Cardiac septum (tissue), 1 donor: Measurements from ENCODE around the gene HIPK2. TPM values are rescaled to one million over a fixed set of nuclear protein-coding genes. Genes with fewer than 3 reads are reported as not detected.
A peak's percentile ranks its signal among the peaks of the same experiment; 100 is the strongest.

ENCODE experiments used
- DNase-seq: peaks from one replicate; pipeline ENCODE4 v3.0.0-alpha.2; 2020; ENCODE audit warnings: low spot score
- intact Hi-C: fragments of 100-400 bp; cut with DNase I; formaldehyde crosslinking; loops from one replicate; pipeline ENCODE4 v1.14.0; 2022
- long read RNA-seq: library from polyadenylated mRNA; unstranded; transcript quantifications from one replicate; pipeline ENCODE4 v2.0.0, GENCODE V29; 2021
- total RNA-seq: library from RNA; stranded (reverse); fragmentation: NEBNext Ultra II Directional; extraction: Animal tissue kit (Norgen Biotek cat#: 25700); gene quantifications from one replicate; pipeline ENCODE4 v1.2.1, GENCODE V29; 2021
- donor health status: DM: no; HTN: no; CAD: no.

HIPK2 gene
- 218 TPM for total RNA-seq
- long read RNA-seq, partial matches to known transcripts: 38 of 291 reads
- long read RNA-seq, other reads (novel, unspliced or antisense): 253 of 291 reads

- intact Hi-C loops: loop anchor here (2.0 to 5.0 kb wide), 3 partner anchors 45 to 224 kb away; no protein-coding TSS in a partner anchor
- peak; percentile 88 for DNase-seq
These were observed at the start of gene HIPK2 for GRCh38 chr7:139777948-139778841. HIPK2 (minus strand) TSS chr7:139777998; CDS start chr7:139777623, 375 bp downstream.

- intact Hi-C loops: loop anchor here (10.0 kb wide), 1 partner anchor 148 kb away; no protein-coding TSS in a partner anchor
- no peak for DNase-seq
These were observed 49.2 kb upstream of the HIPK2 start for GRCh38 chr7:139827042-139827441.

GRCh38 chr7:139825666-139826290 is 48.0 kb upstream of the HIPK2 start:
- intact Hi-C loops: loop anchor here (10.0 kb wide), 1 partner anchor 149 kb away; no protein-coding TSS in a partner anchor
- no peak for DNase-seq

- intact Hi-C loops: loop anchor here (10.0 kb wide), 1 partner anchor 151 kb away; no protein-coding TSS in a partner anchor
These were observed 46.2 kb upstream of the HIPK2 start for GRCh38 chr7:139823959-139824521.

GRCh38 chr7:139822855-139823254 is 45.1 kb upstream of the HIPK2 start:
- intact Hi-C loops: loop anchor here (10.0 kb wide), 1 partner anchor 152 kb away; no protein-coding TSS in a partner anchor

More at GRCh38 chr7:139823959-139824521, 46.2 kb upstream of the HIPK2 start:
- DNase-seq: no peak

GRCh38 chr7:139821349-139822105 is 43.7 kb upstream of the HIPK2 start:
- no peak for DNase-seq
- intact Hi-C loops: loop anchor here (10.0 kb wide), 1 partner anchor 153 kb away; no protein-coding TSS in a partner anchor

More at GRCh38 chr7:139822855-139823254, 45.1 kb upstream of the HIPK2 start:
- DNase-seq: no peak

GRCh38 chr7:139820089-139820488 is 42.3 kb upstream of the HIPK2 start:
- no peak for DNase-seq
- intact Hi-C loops: loop anchor here (10.0 kb wide), 1 partner anchor 155 kb away; no protein-coding TSS in a partner anchor

GRCh38 chr7:139817249-139817648 is 39.5 kb upstream of the HIPK2 start:
- intact Hi-C loops: no loop called here
- no peak for DNase-seq

- DNase-seq: no peak
- intact Hi-C loops: no loop called here
These were observed 35.9 kb upstream of the HIPK2 start for GRCh38 chr7:139813689-139814088.

GRCh38 chr7:139813151-139813550 is 35.4 kb upstream of the HIPK2 start:
- intact Hi-C loops: no loop called here
- DNase-seq: no peak

GRCh38 chr7:139811066-139811465 is 33.3 kb upstream of the HIPK2 start:
- intact Hi-C loops: no loop called here
- DNase-seq: no peak

- intact Hi-C loops: no loop called here
- no peak for DNase-seq
These were observed 31.1 kb upstream of the HIPK2 start for GRCh38 chr7:139808846-139809442.

- no peak for DNase-seq
These were observed 30.6 kb upstream of the HIPK2 start for GRCh38 chr7:139808427-139808826.

GRCh38 chr7:139807009-139807408 is 29.2 kb upstream of the HIPK2 start:
- intact Hi-C loops: no loop called here

More at GRCh38 chr7:139808427-139808826, 30.6 kb upstream of the HIPK2 start:
- intact Hi-C loops: no loop called here

GRCh38 chr7:139804571-139804970 is 26.8 kb upstream of the HIPK2 start:
- no peak for DNase-seq
- intact Hi-C loops: no loop called here

More at GRCh38 chr7:139807009-139807408, 29.2 kb upstream of the HIPK2 start:
- no peak for DNase-seq

- intact Hi-C loops: no loop called here
These were observed 21.8 kb upstream of the HIPK2 start for GRCh38 chr7:139799586-139799985.

GRCh38 chr7:139798892-139799291 is 21.1 kb upstream of the HIPK2 start:
- intact Hi-C loops: no loop called here

More at GRCh38 chr7:139799586-139799985, 21.8 kb upstream of the HIPK2 start:
- DNase-seq: no peak

GRCh38 chr7:139798221-139798620 is 20.4 kb upstream of the HIPK2 start:
- DNase-seq: no peak
- intact Hi-C loops: no loop called here

More at GRCh38 chr7:139798892-139799291, 21.1 kb upstream of the HIPK2 start:
- no peak for DNase-seq
